ENCODE measurements around the gene PPP6R2. TPM values are rescaled to one million over a fixed set of nuclear protein-coding genes. Genes with fewer than 3 reads are reported as not detected.
A peak's percentile ranks its signal among the peaks of the same experiment; 100 is the strongest.
"Not testable (repeated sequence)": the region's sequence is repeated elsewhere in the genome, so short reads cannot be mapped to it uniquely, and the experiment has no call there.

The PPP6R2 gene
- total RNA-seq, 1 donor from 2014 or later, result 67.0 TPM

DNA sequence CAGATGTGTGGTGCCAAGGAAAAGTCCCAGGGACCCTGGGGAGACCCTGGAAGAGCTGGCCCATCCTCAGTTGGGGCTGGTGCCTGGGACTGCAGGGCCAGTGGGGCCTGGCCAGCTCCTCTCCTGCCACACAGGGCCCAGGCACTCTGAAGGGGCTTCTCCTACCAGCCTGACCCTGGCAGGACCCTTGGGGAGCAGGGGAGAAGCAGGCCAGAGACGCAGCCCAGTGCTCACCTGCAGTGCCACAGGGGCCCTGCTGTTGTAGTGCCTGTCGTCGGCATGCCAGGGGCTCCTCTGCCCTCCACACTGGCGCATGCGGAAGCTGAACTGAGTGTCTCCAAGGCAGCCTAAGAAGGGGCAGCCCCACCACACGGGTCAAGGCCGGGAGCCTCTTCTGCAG lies 25.5 kb upstream of the PPP6R2 start:
- no peak for DNase-seq

DNA sequence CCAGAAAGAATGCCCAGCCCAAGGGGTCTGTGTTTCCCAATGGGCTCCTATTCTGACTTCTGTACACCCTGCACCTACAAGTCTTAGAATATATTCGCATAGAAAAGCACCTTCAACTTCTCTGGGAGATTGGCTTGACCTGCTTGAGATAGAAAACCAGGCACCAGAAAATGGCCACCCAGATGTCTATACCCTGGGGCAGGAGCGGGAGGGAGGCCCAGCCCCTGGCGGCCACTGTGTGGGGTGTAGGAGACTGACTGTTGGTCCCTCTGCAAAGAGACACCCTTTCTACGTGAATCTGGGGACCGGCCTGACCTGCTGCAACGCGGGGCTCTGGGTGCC lies 24.8 kb upstream of the PPP6R2 start:
- no peak for DNase-seq

- DNase-seq, result no peak
Observed at GRCh38 chr22:50318698-50319411, 24.3 kb upstream of the PPP6R2 start.

DNA sequence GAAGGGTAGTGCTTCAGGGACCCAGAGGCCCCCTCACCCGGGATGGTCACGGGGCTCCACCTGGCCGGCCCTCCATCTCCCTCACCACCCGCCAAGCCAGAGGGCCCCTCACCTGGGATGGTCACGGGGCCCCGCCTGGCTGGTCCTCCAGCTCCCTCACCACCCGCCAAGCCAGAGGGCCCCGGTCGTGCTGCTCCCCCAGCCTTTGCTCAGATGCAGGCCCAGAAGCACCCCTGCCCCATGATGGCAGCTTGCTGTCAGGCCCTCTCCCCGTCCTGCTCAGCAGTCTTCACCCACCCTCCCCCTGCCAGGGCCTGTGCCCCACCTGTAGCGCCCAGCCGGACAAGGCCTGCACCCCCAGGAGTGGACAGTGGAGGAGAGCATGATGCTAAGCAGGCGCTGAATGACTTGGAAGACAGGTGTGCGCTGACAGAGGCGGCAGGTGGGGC lies 23.6 kb upstream of the PPP6R2 start:
- no peak for DNase-seq

GRCh38 chr22:50320116-50320515 lies 23.0 kb upstream of the PPP6R2 start:
- DNase-seq, result no peak

GRCh38 chr22:50320671-50321325 lies 22.3 kb upstream of the PPP6R2 start:
- DNase-seq, result no peak

GRCh38 chr22:50322382-50323104 lies 20.6 kb upstream of the PPP6R2 start:
- not testable (repeated sequence) for DNase-seq

DNA sequence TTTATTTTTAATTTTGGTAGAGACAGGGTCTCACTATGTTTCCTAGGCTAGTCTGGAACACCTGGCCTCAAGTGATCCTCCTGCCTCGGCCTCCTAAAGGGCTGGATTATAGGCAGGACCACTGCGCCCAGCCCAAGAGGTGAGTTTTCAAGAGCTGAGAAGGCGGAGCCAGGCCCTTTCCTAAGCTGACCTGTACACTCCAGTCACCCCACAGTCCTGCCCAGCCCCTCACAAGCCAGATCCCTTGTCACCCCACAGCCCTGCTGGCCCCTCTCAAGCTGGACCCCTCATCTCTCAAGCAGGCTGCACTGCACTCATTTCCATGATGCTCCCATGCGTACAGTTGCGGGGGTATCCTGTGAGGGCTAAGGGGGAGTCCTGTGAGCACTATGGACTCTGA lies 19.2 kb upstream of the PPP6R2 start:
- DNase-seq, result no peak

GRCh38 chr22:50325444-50326224 lies 17.5 kb upstream of the PPP6R2 start:
- no peak for DNase-seq

DNA sequence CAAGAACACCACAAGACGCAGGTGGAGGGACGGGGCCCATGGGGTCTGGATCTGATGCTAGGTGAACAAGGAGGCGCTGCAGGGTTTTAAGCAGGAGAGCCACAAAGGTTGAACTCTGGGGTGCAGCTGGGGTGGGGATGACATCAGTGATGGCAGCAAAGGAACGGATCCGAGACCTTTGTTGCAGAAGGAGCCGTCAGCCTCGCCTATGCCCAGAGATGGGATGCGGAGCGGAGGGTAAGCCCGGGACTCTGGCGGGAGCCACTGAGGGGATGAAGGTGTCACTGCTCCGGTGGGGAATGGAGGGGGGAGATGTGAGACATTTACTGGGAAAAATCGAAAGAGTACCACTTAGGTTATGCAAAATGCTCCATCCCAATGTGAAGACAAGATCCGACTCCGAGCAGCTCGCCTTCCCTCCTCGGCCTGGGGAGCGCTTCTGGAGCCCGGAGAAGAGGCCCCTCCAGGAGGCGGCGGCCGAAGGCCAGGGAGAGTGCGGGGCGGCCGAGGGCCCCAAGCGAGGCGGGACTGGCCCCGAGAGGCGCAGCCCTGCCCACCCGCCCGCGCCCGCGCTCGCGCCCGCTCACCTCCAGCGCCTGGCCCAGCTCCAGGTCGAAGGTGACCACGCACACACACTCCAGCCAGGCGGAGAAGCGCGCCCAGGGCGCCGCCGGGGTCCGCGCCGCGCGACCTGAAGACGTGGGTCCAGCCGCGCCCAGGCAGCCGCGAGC lies 16.7 kb upstream of the PPP6R2 start:
- DNase-seq, result no peak

GRCh38 chr22:50326956-50327710 lies 16.0 kb upstream of the PPP6R2 start, which contains the start of gene DENND6B:
DENND6B (minus strand) TSS chr22:50327012; CDS start chr22:50326988, 24 bp downstream.
- peak; percentile 87 for DNase-seq

DNA sequence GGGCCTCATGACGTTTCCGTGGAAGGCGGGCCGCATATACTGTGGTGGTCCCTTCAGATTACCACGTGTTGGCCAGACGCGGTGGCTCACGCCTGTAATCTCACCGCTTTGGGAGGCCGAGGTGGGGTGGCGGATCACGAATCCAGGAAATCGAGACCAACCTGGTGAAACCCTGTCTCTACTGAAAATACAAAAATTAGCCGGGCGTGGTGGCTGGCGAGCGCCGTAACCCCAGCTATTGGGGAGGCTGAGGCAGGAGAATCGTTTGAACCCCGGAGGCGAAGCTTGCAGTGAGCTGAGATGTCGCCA lies 15.5 kb upstream of the PPP6R2 start:
- DNase-seq, result no peak

- DNase-seq, result no peak
Observed at GRCh38 chr22:50329236-50329635, 13.9 kb upstream of the PPP6R2 start.

DNA sequence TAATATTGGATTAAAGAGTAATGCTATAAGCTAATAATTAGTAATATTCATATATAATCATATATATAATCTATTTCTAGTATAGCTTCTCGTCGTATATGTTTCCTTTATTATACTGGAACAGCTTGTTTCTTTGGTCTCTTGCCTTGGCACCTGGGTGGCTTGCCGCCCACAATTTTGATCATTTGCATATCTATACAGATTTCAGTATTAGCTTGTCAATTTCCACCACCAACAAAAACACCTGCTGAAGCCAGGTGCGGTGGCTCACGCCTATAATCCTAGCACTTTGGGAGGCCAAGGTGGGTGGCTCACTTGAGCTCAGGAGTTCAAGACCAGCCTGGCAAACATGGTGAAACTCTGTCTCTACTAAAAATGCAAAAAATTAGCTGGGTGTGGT lies 8.7 kb upstream of the PPP6R2 start:
- not testable (repeated sequence) for DNase-seq

DNA sequence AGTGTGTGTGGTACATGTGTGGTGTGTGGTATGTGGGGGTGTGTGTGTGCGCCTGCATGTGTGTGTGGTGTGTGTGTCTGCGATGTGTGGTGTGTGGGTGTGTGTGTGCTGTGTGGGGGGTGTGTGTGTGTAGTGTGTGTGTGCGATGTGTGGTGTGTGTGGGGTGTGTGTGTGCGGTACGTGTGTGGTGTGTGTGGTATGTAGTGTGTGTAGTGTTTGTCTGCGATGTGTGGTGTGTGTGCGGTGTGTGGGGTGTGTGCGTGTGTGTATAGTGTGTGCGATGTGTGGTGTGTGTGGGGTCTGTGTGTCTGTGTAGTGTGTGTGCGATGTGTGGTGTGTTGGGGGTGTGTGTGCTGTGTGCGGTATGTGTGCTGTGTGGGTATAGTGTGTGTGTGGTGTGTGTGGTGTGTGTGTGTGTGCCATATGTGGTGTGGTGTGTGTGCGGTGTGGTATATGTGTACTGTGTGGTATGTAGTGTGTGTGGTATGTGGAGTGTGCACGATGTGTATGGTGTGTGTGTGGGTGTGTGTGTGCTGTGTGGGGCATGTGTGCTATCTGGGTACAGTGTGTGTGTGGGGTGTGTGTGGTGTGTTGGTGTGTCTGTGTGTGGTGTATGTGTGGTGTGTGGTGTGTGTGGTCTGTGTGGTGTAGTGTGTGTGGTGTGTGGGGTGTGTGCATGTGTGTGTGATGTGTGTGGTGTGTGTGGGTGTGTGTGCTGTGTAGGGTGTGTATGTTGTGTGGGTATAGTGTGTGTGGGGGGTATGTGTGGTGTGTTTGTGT lies 5.7 kb upstream of the PPP6R2 start:
- DNase-seq, result no peak

- no peak for DNase-seq
Observed at GRCh38 chr22:50338042-50338573, 5.0 kb upstream of the PPP6R2 start.

DNA sequence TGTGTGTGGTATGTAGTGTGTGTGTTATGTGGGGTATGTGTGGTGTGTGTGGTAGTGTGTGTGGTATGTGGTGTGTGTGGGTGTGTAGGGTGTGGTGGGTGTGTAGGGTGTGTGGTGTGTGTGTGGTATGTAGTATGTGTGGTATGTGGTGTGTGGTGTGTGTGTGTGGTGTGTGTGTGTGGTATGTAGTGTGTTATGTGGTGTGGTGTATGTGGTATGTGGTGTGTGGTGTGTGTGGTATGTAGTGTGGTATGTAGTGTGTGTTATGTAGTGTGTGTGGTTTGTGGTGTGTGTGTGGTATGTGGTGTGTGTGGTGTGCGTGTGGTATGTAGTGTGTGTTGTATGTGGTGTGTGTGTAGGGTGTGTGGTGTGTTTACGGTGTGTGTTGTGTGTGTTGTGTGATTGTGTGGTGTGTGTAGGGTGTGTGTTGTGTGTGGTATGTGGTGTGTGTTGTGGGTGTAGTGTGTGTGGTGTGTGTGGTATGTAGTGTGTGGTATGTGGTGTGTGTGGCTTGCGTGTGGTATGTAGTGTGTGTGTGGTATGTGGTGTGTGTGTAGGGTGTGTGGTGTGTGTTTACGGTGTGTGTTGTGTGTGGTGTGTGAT lies 4.2 kb upstream of the PPP6R2 start:
- DNase-seq, result no peak

DNA sequence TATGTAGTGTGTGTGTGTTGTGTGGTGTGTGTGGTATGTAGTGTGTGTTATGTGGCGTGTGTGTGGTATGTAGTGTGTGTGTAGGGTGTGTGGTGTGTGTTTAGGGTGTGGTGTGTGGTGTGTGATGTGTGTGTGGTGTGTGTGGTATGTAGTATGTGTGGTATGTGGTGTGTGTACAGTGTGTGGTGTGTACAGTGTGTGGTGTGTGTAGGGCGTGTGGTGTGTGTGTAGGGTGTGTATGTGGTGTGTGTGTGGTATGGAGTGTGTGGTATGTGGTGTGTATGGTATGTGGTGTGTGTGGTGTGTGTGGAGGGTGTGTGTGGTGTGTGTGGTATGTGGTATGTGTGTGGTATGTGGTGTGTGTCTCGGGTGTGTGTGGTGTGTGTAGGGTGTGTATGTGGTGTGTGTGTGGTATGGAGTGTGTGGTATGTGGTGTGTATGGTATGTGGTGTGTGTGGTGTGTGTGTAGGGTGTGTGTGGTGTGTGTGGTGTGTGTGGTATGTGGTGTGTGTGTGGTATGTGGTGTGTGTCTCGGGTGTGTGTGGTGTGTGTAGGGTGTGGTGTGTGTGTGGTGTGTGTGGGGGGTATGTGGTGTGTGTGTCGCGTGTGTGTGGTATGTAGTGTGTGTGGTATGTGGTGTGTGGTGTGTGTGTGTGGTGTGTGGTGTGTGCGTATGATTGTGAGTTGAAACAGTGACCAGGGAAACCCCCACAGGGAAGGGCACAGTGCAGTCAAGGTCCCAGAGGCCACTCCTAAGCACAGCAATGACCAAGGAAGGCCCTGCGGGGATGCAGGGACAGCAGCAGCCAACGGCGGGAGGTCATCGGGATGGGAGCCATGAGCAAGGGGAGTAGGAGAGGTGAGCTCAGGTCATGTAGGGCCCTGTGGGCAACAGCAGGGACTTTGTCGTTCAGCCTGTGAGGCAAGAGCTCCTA lies 2.9 kb upstream of the PPP6R2 start:
- DNase-seq, result no peak

Measured in dermis blood vessel endothelial cell (primary cell).